ENCODE measurements around the gene KIF26A.

The KIF26A gene

GRCh38 chr14:104212206-104213095, 74.1 kb downstream of the KIF26A start:
- DNase-seq: no peak

GRCh38 chr14:104213301-104214034, 75.1 kb downstream of the KIF26A start:
- no peak for DNase-seq

GRCh38 chr14:104214431-104215218, 76.2 kb downstream of the KIF26A start:
- DNase-seq: no peak

- DNase-seq: no peak
Observed at GRCh38 chr14:104215706-104216334, 77.4 kb downstream of the KIF26A start.

GRCh38 chr14:104216457-104216856, 78.1 kb downstream of the KIF26A start:
- DNase-seq: no peak

- no peak for DNase-seq
Observed at GRCh38 chr14:104217486-104218360, 79.3 kb downstream of the KIF26A start.

GRCh38 chr14:104218361-104219180, 80.2 kb downstream of the KIF26A start:
- no peak for DNase-seq

- DNase-seq: no peak
Observed at GRCh38 chr14:104219731-104220214, 81.4 kb downstream of the KIF26A start.

- DNase-seq: no peak
Observed at GRCh38 chr14:104220215-104221070, 82.1 kb downstream of the KIF26A start.

GRCh38 chr14:104221071-104221625, 82.8 kb downstream of the KIF26A start:
- DNase-seq: no peak

GRCh38 chr14:104221636-104222369, 83.4 kb downstream of the KIF26A start:
- DNase-seq: no peak

- DNase-seq: no peak
Observed at GRCh38 chr14:104222396-104223036, 84.1 kb downstream of the KIF26A start.

GRCh38 chr14:104223101-104224041, 85.0 kb downstream of the KIF26A start:
- no peak for DNase-seq

- DNase-seq: no peak
Observed at GRCh38 chr14:104224131-104224505, 85.7 kb downstream of the KIF26A start.

- no peak for DNase-seq
Observed at GRCh38 chr14:104224506-104225277, 86.3 kb downstream of the KIF26A start.
